HG03097 (cell line): ENCODE data around the gene EVI5L.
"Not testable (repeated sequence)": the region's sequence is repeated elsewhere in the genome, so short reads cannot be mapped to it uniquely, and the experiment has no call there.

Experiments used
- ATAC-seq: cut with Tn5 transposase; IDR thresholded peaks from one replicate; pipeline ENCODE4 v1.9.1; 2021; ENCODE audit not compliant: unreplicated experiment, low FRiP score

The EVI5L gene

GRCh38 chr19:7893362-7894101 lies 63.5 kb downstream of the EVI5L start:
- not testable (repeated sequence) for ATAC-seq

- ATAC-seq = no peak
These were observed 64.7 kb downstream of the EVI5L start for GRCh38 chr19:7894612-7895309.

- no peak for ATAC-seq
These were observed 65.5 kb downstream of the EVI5L start for GRCh38 chr19:7895565-7895964.

GRCh38 chr19:7897292-7897691 lies 67.3 kb downstream of the EVI5L start:
- no peak for ATAC-seq

GRCh38 chr19:7898967-7899366 lies 68.9 kb downstream of the EVI5L start:
- ATAC-seq = no peak

GRCh38 chr19:7899751-7900378 lies 69.8 kb downstream of the EVI5L start:
- ATAC-seq = no peak

- ATAC-seq = no peak
These were observed 70.4 kb downstream of the EVI5L start for GRCh38 chr19:7900401-7900870.

GRCh38 chr19:7900931-7901330 lies 70.9 kb downstream of the EVI5L start:
- no peak for ATAC-seq

- no peak for ATAC-seq
These were observed 71.3 kb downstream of the EVI5L start for GRCh38 chr19:7901337-7901736.

GRCh38 chr19:7902796-7903243 lies 72.8 kb downstream of the EVI5L start:
- ATAC-seq = no peak

GRCh38 chr19:7903244-7904073 lies 73.4 kb downstream of the EVI5L start, which contains the start of gene MAP2K7:
TSS of gene MAP2K7 (plus strand) at chr19:7903877. CDS start at chr19:7903945, 68 bp downstream.
- ATAC-seq = peak; percentile 83

GRCh38 chr19:7904074-7905020 lies 74.3 kb downstream of the EVI5L start:
- peak; percentile 30 for ATAC-seq

- ATAC-seq = no peak
These were observed 75.2 kb downstream of the EVI5L start for GRCh38 chr19:7905268-7905667.

- no peak for ATAC-seq
These were observed 75.8 kb downstream of the EVI5L start for GRCh38 chr19:7905859-7906258.

GRCh38 chr19:7907122-7907521 lies 77.1 kb downstream of the EVI5L start:
- no peak for ATAC-seq

- no peak for ATAC-seq
These were observed 77.5 kb downstream of the EVI5L start for GRCh38 chr19:7907544-7907943.

GRCh38 chr19:7908078-7908699 lies 78.2 kb downstream of the EVI5L start:
- ATAC-seq = no peak

- no peak for ATAC-seq
These were observed 78.9 kb downstream of the EVI5L start for GRCh38 chr19:7908742-7909461.
